ENCODE data around the gene DNAJC30.

The DNAJC30 gene

DNA sequence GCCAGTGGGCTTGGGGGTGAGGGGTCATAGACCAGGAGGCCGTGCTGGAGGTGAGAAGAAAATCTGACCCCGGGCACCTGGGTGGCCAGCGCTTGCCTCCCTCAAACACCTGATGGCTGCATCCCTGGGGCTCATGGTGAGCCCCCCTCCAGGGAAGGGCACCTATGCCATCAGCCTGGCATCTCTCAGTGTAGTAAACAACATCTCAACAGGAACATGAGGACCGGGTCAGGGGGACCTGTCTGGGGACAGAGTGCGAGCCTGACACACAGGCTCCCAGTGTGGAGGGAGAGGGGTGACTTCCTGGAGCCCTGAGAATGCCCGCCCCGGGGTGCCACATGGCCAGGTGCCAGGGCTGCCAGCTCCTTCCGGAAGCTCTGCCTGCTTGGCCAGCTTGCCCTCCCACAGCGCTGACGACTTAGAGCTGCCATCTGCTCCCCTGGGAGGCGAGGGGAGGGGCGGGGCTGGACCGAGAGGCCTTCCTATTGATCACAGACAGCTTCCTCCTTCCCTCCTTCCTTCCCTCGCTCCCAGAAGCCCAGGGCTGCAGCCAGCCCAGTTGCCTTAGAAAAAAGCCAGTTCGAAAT is 23.9 kb upstream of the DNAJC30 start:
- peak; percentile 67 for DNase-seq

GRCh38 chr7:73706126-73707044 is 23.1 kb upstream of the DNAJC30 start:
- no peak for DNase-seq

GRCh38 chr7:73705551-73705920 is 22.3 kb upstream of the DNAJC30 start:
- no peak for DNase-seq

DNA sequence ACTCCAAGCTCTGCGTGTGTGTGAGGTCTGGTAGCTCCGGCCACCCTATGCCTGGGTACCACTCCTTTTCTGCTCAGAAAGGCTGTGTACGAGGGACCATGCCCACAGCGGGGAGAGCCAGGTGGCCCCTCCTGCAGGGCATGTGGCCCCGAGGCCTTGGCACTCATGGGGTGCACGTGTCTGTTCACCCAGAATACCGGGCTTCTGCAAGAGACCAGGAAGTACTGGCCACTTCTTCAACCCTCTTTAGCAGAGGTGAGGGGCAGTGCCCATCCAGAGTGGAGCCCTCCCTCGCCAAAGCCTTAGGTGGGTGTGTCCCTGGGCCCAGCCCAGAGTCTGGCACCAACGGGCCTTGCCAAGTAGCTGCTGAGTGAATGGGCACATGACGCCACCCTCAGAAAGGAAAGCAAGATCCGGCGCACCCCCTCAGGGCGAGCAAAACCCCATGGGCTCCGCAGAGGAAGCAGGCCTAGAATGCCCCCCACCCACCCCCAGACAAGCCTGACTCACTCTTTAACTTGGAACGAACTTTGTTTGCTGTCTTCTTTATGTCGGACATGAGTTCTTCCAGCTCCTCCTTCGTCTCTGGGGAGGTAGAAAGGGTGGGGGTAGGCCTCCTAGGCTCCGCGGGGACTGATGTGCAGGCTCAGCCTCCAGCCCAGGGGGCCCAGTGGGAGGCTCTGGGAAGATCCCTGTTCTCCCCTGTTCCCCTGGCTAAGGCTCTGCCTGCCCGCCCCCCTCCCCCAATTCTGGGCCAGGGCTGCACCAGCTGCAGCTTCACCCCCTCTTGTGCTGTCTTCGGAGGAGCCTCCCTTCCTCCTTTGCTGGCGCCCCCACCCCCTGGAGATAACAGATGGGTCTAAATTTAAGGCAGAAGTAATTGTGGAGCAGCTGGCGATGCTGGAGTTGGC is 21.6 kb upstream of the DNAJC30 start:
- no peak for DNase-seq

GRCh38 chr7:73703757-73704639 is 20.7 kb upstream of the DNAJC30 start:
- no peak for DNase-seq

DNA sequence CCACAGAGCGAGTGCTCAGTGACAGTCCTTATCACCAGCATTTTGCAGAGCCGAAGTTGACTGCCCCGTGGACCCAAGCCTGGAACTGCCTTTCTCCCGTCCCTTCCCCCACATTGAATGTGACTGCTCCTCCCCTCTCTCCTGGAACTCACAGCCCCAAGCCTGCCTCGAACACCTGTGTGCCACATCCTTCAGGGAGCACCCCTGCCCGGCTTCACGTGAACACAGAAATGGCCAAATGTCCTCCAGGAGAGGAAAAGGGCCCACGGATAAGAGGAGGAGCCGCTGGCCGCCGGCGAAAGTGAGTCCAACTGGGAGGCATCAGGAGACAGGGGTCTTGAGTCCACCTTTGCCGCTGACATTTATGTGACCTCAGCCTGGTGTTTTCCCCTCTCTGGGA is 20.0 kb upstream of the DNAJC30 start:
- DNase-seq = no peak

- DNase-seq = no peak
Measured at GRCh38 chr7:73702665-73703064, 19.4 kb upstream of the DNAJC30 start.

- no peak for DNase-seq
Measured at GRCh38 chr7:73702226-73702625, 19.0 kb upstream of the DNAJC30 start.

GRCh38 chr7:73701357-73701995 is 18.2 kb upstream of the DNAJC30 start:
- no peak for DNase-seq

GRCh38 chr7:73700581-73701134 is 17.4 kb upstream of the DNAJC30 start:
- DNase-seq = no peak

DNA sequence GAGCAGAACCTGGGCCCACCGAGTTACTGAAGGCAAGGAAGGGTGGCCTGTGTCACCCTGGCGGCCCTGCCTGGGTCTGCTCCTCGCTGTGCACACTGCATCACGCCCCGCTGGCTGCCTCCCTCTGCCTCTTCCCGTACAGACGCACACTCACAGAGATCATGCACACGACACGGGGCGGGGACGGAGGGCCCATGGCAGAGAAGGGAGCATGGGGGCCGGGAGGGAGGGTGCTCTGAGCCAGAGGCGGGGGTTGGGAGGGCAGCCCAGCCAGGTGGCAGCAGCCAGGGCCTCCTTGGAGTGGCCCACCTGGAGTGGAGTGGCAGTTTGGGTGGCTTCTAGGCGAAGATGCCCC is 16.8 kb upstream of the DNAJC30 start:
- DNase-seq = no peak

DNA sequence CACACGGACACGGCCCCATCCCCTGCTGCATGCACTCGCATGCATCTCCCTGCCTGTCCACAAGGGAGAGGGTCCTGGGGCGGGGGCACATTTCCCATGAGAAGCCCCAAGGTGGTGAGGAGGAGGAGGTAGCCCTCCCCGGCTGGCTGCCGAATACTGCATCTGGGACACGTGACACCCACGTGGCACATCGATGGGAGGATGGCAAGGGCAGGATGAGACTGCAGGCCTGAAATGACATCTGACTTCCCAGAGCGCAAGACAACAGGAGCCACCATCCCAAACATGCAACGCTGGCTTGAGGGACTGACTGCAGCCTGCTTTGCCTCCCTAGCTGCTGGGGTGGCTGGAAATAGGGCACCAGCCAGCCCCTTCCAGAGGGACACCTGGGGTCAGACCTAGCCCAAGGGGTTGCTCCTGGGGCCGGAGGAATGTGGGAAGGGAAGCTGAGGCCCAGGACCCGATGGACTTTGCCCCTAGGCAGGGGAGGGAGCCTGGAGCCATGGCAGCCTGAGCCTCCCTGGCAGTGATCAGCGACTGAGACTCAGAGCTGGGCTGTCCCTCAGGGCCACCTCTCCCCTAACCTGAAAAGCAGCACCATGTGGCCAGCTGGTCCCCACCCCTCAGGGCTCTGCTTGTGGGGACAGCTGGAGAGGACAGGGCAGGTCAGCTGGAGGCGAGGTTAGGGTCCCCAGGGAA is 16.3 kb upstream of the DNAJC30 start:
- DNase-seq = no peak

GRCh38 chr7:73698410-73698809 is 15.2 kb upstream of the DNAJC30 start:
- no peak for DNase-seq

GRCh38 chr7:73696372-73696771 is 13.1 kb upstream of the DNAJC30 start:
- DNase-seq = no peak

DNA sequence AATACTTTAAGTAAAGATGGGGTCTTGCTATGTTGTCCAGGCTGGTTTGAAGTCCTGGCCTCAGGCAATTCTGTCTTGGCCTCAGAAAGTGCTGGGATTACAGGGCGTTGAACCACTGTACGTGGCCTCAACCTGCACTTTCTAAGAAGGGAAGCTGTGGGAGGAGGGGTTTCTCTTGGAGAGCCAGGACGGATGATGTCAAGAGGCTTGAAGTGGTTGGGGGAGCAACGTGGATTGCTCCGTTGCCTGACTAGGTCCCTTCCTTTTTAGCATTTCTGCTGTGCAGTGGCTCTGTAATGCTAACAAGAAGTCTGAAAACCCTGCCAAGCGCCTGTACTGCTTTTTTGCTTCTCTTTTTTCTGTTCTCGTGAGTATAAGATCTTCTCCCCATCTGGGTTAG is 7.4 kb upstream of the DNAJC30 start:
- DNase-seq = no peak

DNA sequence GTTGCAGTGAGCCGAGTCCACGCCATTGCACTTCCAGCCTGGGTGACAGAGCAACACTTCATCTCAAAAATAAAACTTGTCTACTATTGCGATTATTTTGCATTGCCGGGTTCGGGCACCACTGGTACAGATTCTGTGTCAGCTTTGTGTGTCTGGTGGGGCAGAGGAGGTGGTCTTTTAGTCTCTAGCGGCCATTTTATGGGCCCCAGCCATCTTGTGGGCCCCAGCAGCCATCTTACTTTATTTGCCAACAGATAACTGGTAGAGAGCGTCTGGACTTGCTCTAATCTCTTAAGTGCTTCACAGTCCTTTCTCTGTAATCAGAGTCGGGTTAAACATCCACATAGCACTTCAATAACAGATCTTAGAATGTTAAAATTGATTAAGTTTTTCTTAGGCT is 5.0 kb upstream of the DNAJC30 start:
- no peak for DNase-seq

DNA sequence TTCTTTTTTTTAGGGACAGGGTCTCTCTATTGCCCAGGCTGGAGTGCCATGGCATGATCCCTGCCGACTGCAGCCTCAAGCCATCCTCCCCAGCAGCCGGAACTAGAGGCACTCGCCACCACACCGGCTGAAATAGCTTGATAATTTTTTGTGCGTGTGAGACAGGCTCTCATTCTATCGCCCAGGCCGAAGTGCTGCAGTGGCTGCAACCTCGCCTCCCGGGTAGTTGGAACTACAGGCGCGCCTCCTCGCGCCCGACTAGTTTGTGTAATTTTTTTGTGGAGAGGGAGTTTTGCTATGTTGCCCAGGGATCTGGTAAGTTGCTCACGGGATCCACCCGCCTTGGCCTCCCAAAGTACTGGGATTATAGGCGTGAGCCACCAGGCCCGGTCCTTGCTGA is 2.1 kb upstream of the DNAJC30 start:
- DNase-seq = no peak

DNA sequence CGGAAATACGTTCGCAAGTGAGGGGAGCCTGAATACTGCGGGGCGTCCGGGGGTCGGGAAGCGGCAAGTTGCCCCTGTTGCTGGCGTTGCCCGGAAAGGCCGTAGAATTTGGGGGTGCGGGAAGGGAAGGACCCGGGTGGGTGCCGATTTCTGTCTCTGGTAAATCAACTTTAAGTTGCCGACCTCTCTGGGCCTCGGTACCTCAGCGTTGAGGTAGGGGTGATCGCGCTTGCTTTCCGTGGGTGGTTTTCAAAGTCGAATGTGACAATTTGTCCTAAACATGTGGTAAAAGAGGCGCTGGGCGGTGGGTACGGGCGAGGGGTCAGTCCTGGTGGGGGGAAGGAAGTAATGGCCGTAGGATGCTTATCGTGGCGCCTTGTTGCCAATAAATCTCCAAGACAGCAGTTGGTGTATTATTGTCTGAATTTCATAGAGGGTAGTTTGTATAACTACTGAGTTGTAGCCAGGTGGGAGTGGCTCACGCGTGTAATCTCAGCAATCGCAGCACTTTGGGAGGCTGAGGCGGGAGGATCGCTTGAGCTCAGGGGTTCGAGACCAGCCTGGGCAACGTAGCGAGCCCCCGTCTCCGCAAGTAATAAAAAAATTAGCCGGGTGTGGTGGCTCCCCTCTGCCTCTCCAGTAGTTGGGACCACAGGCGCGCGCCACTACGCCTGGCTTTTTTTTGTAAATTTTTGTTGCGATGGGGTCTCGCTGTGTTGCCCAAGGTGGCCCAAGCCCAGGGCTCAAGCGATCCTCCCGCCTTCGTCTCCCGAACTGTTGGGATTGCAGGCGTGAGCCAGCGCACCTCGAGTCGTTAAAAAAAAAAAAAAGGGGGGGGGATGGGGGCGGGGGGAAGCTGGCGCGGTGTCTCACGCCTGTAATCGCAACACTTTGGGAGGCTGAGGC is 788 bp upstream of the DNAJC30 start:
- DNase-seq = no peak

- DNase-seq = no peak
Measured at GRCh38 chr7:73682745-73683055, 553 bp downstream of the DNAJC30 start.

- no peak for DNase-seq
Measured at GRCh38 chr7:73681031-73681430, 2.2 kb downstream of the DNAJC30 start.

Data from NCI-H1436 (cell line).